GM18519 (cell line): ENCODE measurements around the gene CCDC85C.

Experiments
- ATAC-seq: cut with Tn5 transposase; IDR thresholded peaks from one replicate; pipeline ENCODE4 v1.9.1; 2021; ENCODE audit warnings: mild to moderate bottlenecking, moderate library complexity; ENCODE audit not compliant: unreplicated experiment, low FRiP score

The CCDC85C gene

GRCh38 chr14:99632410-99633035, 28.5 kb upstream of the CCDC85C start:
- ATAC-seq, result no peak

- ATAC-seq, result no peak
These were observed 26.2 kb upstream of the CCDC85C start for GRCh38 chr14:99630202-99630601.

GRCh38 chr14:99628887-99629618, 25.0 kb upstream of the CCDC85C start:
- ATAC-seq, result no peak

GRCh38 chr14:99627510-99628381, 23.7 kb upstream of the CCDC85C start:
- no peak for ATAC-seq

GRCh38 chr14:99627100-99627499, 23.1 kb upstream of the CCDC85C start:
- no peak for ATAC-seq

- no peak for ATAC-seq
These were observed 22.1 kb upstream of the CCDC85C start for GRCh38 chr14:99626041-99626648.

GRCh38 chr14:99625476-99625875, 21.5 kb upstream of the CCDC85C start:
- no peak for ATAC-seq

- ATAC-seq, result no peak
These were observed 21.0 kb upstream of the CCDC85C start for GRCh38 chr14:99624971-99625370.

- ATAC-seq, result no peak
These were observed 20.0 kb upstream of the CCDC85C start for GRCh38 chr14:99624024-99624423.

GRCh38 chr14:99621948-99622347, 17.9 kb upstream of the CCDC85C start:
- no peak for ATAC-seq

- no peak for ATAC-seq
These were observed 16.1 kb upstream of the CCDC85C start for GRCh38 chr14:99619835-99620834.

- no peak for ATAC-seq
These were observed 13.1 kb upstream of the CCDC85C start for GRCh38 chr14:99616832-99617800.

GRCh38 chr14:99615497-99616157, 11.6 kb upstream of the CCDC85C start:
- no peak for ATAC-seq

GRCh38 chr14:99612738-99613330, 8.8 kb upstream of the CCDC85C start:
- ATAC-seq, result no peak

- no peak for ATAC-seq
These were observed 8.2 kb upstream of the CCDC85C start for GRCh38 chr14:99612071-99612737.

- ATAC-seq, result no peak
These were observed 7.6 kb upstream of the CCDC85C start for GRCh38 chr14:99611646-99612045.
